GM19193 (cell line): ENCODE data around the gene CAMK1G.

ENCODE experiments used
- POLR2A ChIP-seq: IDR thresholded peaks from 4 replicates; pipeline ENCODE4 v1.6.1; 2011; ENCODE audit not compliant: insufficient read depth, insufficient read length; ENCODE audit errors: extremely low read depth

CAMK1G gene

DNA sequence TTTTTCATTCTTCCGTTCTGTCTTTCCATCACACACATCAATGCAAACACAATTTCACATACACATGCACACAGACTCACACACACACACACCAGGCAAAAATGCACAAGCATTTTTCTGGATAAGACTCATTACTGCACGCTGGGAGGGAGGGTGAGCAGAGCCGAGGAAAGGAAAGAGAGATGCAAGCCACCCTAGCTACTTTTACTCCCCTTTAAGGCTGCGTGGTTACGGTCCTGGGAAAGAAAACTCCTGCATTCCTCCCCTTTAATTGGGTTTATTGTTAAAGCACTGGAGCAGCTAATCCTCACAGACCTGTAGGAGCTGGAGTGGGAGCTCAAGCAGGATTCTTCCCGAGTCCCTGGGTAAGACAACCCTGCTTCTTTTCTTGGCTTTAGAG is at the start of gene CAMK1G:
Gene CAMK1G, plus strand, starts transcription at position 307 of the 400 bp plus-strand sequence. CDS start 11,270 bp downstream, outside the sequence.
- TF ChIP-seq POLR2A: no peak

DNA sequence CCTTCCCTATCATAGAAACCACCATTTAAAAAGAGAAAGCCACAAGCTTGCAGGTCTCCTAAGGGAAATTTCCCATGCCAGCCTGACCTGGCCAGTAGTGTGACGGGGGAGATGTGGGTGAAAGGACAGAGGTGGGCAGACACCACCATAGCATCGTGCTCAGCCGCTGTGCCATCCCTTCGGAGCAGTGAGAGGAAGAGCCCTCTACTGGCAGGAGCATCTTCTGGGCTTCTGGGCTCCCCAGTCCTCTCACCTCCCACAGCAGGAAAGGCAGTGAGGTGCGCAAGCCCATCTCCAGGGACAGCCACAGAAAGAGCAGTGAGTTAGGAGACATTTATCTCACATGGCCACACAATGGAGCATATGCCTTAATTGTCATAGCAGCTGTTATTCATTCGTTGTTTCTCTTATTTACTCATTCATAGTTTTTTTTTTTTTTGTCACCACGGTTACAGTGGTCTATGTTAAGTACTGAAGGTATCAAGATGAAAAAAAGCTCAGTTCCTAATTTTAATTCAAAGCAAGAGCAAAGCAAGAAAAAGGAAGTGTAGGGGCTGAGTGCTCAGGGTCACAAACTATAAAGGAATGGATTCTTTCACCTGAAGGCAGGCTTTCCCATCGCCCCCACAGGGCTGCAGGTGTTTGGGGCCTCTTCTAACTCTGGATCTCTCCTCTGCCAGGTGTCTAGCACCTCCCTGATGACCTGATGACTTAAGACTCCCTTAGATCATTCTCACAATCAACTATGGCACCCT is 48.8 kb upstream of the CAMK1G start:
- TF ChIP-seq POLR2A: no peak

DNA sequence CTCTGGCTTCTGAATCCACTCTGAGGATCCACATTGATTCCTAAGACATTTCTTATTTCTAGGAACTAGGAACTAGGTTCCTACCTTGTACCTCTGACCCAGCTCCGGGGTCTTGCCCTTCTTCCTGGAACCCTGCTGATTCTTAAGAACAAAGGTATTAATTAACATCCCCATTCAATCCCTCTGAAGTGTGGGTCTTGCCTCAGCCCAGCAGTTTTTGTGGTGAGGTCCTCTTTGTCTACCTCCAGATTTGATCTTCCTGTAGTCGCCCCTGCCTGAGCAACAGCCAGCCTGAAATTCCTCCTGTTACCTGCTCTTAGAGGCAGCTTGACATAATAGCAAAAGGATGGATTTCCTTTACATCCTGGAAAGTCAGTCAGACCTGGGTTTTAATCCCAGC is 46.7 kb upstream of the CAMK1G start:
- TF ChIP-seq POLR2A: no peak

DNA sequence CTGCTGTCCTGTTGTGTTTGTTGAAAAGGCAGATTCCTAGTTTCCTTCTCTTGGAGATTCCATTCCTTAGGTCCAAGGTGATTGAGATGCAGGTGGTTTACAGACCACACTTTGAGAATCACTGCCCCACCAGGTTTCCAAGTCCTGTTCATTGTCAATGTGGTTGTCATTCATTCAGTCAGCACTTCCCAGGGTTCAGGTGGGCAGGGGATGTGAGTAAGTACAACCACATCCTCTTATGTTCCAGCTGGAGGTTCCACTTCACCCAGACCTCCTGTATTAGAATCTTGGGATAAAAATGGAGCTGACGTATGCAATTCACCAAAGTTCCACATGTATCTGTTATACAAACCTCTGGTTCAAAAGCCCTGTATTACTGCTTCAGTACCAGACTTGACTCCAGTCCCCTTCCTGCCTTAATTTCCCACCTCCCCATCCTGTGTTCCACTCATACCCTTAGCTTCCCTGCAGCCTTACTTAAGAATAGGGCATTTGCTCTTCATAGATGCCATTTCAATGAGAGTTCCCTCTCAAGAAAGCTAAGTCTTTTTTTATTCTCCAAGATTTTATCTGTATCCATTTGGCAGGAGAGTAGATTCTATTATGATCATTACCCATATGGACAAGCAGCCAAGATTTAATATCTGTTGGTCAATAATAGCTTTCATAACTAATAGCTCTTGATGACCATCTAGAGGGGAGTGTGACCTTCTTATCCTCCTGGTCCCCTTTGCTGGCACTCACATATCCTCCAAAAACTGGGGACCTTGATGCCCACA is 46.0 kb upstream of the CAMK1G start:
- TF ChIP-seq POLR2A: no peak

DNA sequence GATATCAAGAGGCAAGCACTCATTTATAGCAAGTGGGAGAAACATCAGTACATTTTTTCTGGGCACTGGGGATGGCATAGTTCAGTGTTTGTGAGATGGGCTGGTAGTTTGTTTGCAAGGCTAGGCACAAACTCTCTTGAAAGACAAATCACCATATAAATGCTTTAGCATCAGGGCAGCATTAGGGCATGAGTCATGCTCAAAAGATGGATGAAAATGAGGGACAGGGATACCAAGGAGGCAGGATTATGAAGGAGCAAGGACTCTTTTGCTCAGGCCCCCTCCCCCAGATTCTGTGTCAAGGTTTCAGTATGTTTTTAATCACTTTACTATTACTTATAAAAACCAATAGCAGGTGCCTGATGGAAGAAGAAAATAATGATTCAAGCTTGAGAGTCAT is 43.9 kb upstream of the CAMK1G start:
- TF ChIP-seq POLR2A: no peak

DNA sequence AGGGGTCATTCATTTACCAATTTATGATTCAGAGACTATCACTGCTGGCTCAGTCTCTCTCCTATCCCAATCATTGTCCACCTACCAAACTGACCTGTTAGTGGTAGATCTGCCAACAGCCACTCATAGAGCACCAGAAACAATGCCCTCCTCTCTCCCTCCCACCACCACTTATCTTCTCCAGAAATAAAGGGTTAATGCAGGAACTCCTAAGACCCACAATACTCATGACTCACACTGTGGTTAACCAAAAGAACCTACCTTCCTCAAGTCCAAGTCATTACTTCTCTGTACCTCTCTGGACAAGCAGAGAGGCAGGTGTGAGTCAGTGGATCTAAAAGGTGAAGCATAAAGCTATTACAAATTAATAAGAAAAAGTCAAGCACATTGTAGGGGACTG is 40.9 kb upstream of the CAMK1G start:
- TF ChIP-seq POLR2A: no peak

DNA sequence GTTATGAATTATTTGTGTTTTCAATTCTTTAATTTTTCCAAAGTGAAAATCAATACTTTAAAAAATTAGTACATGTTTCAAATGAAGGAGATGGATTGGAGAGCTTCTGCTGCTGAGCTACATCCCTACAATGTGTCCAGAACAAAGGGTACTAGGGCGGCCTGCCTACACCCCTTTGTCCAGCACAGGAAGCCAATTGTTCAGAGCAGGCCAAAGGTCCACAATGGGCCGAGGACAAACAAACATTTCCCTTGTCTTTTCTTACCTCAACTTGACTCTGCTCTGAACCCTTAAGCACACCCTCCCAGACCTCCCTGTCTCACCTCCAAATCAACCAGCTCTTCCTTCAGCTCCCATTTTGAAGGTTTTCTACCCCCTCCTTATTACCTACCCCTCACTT is 39.4 kb upstream of the CAMK1G start:
- no peak for TF ChIP-seq POLR2A

DNA sequence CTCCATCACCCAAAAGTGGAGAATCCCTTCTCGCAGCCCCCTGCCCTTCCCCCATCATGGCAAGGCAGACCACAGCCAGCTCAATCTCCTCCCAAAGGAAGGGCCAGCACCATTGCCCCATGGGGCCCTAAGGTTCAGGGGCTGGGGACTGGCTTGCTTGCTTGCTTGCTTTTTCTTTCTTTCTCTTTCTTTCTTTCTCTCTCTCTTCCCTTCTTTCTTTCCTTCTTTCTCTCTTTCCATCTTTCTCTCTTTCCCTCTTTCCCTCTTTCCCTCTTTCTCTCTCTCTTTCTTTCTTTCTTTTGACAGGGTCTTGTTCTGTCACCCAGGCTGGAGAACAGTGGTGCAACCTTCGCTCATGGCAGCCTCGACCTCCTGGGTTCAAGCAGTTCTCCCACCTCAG is 38.1 kb upstream of the CAMK1G start:
- TF ChIP-seq POLR2A: no peak

DNA sequence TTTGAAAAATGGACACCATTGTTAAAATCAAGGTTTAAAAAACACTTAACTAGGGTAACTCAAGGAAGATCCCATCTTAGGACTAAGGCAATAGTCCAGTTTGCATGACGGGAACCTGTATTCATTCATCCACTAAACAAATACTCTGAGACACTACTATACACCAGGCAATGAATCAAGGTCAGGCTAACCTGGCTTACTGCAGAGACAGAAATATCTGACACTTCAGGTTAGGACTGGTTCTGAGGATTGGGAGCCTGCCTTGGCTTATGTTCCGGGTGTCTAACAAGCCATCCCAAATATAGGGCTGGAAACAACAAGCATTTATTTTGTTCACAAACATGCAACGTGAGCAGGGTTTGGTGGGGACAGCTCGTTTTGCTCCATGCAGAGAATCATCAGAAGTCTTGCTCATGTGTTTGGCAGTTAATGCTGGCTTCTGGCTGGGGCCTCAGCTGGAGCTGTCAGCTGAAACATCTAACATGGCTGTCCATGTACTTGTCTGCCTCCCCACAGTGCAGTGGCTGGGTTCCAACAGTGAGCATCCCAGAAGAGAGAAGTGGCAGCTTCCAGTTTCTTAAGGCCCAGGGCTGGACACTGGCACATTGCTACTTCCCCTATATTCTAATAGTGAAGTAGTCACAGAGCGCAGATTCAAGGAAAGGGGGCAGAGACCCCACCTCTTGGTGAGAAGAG is 37.0 kb upstream of the CAMK1G start:
- TF ChIP-seq POLR2A: no peak

DNA sequence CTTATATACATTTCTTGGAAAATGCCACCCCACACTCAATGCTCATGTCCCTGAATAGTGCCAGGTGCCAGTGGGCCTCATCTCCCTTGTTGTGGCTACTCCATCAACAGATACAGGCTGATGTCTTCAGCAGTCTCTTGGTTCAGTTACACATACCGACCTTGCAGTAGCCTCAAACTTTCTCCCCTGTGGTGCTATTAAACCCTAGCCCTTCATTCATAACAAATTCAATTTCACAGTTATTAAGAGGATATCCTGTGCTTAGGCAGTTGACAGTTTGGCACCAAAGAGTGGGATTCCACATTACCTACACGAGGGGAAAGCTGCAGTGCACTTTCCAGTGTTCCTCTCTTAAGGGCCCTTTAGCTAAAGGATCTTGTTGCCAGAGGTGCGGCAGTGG is 35.9 kb upstream of the CAMK1G start:
- TF ChIP-seq POLR2A: no peak

DNA sequence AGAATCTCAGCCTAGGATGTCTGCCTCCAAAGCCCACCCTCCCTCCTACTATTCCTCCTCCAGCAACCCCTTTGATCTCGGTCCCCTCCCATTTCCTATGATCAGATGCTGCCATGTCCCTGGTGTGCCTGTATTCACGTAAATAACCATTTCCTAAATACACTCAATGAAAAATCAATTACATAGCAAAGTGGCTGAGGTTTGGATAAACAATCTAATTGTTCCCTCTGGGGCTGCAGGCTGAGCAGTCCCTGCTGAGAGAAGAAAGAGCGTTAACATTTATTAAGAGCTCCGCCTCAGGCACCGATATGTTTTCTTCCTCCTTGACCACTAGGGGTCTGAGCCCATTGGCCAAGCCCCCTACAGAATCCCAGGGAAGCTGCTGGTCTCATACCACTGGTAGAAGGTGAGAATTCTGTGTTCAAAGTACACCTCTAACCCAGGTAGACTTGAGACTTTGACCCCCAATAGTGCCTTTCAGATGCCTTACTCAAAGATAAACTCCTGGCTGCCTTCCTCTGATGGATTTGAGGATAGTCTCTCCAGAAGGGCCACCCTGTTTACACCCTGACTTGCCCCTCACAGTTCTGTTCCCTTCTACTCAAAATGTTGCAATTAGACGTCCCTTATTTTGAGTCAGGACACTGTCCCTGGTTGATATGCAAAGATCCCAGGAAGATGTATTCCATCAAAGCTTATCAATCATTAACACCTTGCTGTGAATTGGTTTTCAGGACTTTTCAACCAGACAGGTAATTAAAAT is 33.9 kb upstream of the CAMK1G start:
- no peak for TF ChIP-seq POLR2A

DNA sequence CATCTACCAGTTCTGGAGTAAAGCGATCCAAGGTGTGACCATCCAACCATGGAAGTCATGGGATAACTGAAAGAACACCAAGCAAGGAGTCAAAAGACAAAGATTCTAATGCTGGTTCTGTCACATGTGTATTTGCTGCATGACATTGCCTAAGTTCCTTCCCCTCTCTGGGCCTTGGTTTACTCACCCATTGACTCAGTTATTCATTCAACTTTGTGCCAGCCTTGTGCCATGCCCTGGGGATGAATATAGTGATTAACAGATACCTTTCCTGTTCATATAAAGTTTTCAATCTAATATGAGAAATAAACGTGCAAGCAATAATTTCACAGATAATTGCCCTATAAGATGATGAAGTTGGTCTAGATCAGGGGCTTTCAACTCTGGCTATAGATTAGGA is 33.0 kb upstream of the CAMK1G start:
- no peak for TF ChIP-seq POLR2A

DNA sequence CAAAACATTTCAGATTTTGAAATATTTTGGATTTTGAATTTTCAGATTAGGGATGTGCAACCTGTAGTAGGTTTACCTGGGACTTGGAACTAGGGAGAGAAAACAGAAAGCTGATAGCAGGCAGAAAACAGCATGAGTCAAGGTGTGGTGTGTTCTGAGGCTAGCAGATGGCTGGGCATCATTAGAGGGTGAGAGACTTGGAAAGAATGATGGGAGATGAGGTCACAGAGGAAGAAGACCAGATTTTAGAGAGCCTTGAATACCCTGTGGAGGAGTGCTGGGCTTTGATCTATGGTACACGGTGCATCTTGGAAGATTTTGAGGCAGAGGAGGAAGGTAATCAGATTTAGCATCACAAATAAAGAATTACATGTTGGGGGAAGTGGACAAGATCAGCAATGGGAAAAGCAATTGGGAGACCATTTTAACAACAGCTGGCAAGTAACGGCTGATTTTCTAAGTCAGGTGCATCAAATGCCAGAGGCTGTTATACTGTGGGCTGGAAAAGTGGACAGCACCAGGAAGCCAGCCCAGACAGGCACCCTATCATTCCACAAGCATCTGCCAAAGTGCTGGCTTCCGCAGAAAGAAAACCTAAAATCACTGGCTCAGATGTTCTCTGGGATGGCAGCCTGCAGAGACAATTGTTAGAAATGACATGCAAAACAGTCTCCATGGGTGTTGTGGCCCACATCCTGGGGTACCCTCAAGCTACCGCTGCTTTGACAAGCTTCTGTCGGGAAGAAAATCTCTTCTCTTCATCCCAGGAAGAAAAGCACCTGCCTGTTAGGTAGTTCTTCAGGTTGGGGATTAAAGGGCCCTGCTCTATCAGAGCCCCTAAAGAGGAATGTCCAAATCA is 30.9 kb upstream of the CAMK1G start:
- no peak for TF ChIP-seq POLR2A

DNA sequence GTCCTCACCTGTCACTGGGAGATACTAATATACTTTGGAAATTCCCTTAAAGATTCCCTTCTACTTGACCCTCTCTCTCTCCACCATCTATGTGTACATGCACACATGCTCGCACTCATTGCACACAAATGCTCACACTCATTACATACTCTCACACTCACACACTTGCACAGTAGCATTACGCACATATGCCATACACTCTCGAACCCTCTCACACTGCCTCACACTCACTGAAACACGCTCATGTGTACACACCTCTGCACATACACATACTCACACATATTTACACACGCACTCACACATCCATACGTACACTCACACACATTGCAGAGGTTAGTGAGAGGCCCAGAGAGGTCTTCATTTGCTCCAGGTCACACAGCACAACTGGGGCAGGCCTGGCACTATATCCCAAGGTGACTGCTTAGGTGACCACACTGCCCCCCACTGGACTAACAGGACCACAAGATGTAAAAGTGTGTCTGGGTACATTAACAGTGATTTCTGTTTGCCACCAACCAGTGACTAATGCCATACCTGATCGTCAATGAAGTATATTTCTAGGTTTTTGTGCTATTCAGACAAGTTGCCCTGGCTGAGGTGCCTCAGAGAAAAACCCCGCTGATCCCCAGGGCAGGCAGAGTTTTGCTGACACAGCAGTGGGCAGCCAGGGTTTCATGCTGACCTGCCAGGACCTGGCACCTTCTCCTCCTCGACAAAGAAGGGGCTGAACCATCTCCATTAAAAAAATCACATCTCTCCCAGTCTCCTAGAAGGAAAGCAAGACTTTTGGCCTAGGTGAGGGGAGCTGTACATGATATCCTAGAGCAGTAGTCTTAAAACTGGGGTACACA is 28.5 kb upstream of the CAMK1G start:
- no peak for TF ChIP-seq POLR2A

DNA sequence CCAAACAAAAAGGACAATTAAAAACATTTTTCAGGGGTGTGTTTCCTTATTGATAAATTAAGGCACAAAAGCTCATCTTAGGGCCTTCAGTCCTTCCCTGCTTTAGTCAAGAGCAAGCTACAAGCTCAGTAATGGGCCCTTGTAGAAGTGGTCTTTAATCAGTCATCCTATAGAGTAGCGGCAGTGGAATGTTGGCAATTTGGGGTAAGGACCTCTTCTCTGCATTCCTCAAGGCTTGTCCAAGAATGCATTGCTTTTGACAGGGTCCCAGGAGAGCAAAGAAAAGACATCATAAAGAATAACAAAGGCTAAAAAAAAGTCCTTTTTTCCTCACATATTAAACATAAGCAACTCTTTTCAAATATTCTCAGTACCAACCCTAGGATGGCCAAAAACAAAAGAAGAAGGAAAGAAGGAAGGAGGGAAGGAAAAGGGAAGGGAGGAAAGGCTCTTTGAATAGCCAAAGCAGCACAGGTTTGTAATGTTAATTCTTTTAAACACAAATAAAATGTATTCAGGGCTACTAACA is 27.3 kb upstream of the CAMK1G start:
- TF ChIP-seq POLR2A: no peak
